ENCODE results near the gene SERP2.

DNA sequence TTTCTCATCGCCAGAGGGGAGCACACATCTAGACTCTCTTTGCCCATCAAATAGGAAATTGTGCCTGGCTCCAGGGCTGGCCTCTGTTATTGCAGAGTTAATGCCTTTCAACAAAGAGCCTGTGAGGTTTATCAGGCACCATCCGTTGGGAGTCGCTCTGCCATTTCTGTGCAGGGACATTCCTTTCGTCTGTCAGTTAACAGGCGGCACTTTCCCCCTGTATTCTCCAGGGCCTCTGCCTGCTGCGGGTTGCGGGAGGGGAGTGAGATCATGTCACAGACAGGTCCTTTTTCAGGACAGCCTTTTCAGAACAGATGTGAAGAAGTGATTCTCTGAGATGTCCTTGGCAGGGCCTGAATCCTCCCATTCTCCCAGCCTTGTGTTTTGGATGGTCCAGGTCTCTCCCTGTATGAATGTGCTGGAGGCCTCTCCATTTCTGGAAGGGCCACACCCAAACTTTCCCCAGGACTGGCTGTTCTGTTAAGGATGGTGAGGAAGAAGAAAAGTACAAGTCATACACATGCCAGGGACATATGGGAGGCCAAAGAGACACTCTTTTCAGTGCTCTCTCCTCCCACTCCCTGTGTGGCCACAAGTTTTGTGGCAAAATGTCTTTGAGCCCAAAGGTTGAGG is 14.9 kb downstream of the SERP2 start:
- TF ChIP-seq, protein P1, sequence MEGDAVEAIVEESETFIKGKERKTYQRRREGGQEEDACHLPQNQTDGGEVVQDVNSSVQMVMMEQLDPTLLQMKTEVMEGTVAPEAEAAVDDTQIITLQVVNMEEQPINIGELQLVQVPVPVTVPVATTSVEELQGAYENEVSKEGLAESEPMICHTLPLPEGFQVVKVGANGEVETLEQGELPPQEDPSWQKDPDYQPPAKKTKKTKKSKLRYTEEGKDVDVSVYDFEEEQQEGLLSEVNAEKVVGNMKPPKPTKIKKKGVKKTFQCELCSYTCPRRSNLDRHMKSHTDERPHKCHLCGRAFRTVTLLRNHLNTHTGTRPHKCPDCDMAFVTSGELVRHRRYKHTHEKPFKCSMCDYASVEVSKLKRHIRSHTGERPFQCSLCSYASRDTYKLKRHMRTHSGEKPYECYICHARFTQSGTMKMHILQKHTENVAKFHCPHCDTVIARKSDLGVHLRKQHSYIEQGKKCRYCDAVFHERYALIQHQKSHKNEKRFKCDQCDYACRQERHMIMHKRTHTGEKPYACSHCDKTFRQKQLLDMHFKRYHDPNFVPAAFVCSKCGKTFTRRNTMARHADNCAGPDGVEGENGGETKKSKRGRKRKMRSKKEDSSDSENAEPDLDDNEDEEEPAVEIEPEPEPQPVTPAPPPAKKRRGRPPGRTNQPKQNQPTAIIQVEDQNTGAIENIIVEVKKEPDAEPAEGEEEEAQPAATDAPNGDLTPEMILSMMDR (IDR thresholded peaks at IDR 0.05 in 4 of 5, conservative IDR thresholded peaks at IDR 0.05 in 1 of 5), result no peak
- TF ChIP-seq POLR2A (IDR thresholded peaks at IDR 0.05), result no peak

Data from gastrocnemius medialis (tissue), 4 donors.